ENCODE data around the gene UGT1A9. TPM values are rescaled to one million over a fixed set of nuclear protein-coding genes. Genes with fewer than 3 reads are reported as not detected.

The UGT1A9 gene
- total RNA-seq, 1 experiment from 2014 or later: not detected

GRCh38 chr2:233813236-233814055, 141.7 kb downstream of the UGT1A9 start:
- Histone ChIP-seq H3K4me1 (peaks cover 3% of the 10 kb centered on the region; the same call in 1 of the 2 replicates), H3K9me3 (replicated peaks) (no peaks in the 10 kb centered on the region), H3K27me3 (no peaks in the 10 kb centered on the region; the same call in 1 of the 2 replicates), H3K27ac (no peak overlapping the region), H3K4me3 (no peak overlapping the region), H3K36me3 (no peaks in the 10 kb centered on the region)
- no peak for DNase-seq

GRCh38 chr2:233814056-233814835, 142.5 kb downstream of the UGT1A9 start:
- H3K27me3 ChIP-seq: no peaks in the 10 kb centered on the region; the same call in 1 of the 2 replicates

GRCh38 chr2:233815861-233816260, 144.2 kb downstream of the UGT1A9 start:
- Histone ChIP-seq H3K36me3 (no peaks in the 10 kb centered on the region), H3K27ac (no peak overlapping the region), H3K27me3 (no peaks in the 10 kb centered on the region; the same call in 1 of the 2 replicates), H3K9me3 (replicated peaks) (no peaks in the 10 kb centered on the region), H3K4me1 (peaks cover 3% of the 10 kb centered on the region; the same call in 1 of the 2 replicates), H3K4me3 (no peak overlapping the region)
- no peak for DNase-seq

More at GRCh38 chr2:233814056-233814835, 142.5 kb downstream of the UGT1A9 start:
- Histone ChIP-seq H3K9me3 (replicated peaks) (no peaks in the 10 kb centered on the region), H3K27ac (no peak overlapping the region), H3K36me3 (no peaks in the 10 kb centered on the region), H3K4me3 (no peak overlapping the region), H3K4me1 (peaks cover 3% of the 10 kb centered on the region; the same call in 1 of the 2 replicates)
- DNase-seq: no peak

- Histone ChIP-seq H3K4me3 (no peak overlapping the region), H3K27ac (no peak overlapping the region), H3K9me3 (replicated peaks) (no peaks in the 10 kb centered on the region), H3K36me3 (no peaks in the 10 kb centered on the region), H3K27me3 (no peaks in the 10 kb centered on the region; the same call in 1 of the 2 replicates), H3K4me1 (peaks cover 3% of the 10 kb centered on the region; the same call in 1 of the 2 replicates)
- peak in 1 of 2 experiments; percentile 21 for DNase-seq
Observed at GRCh38 chr2:233816334-233816733, 144.6 kb downstream of the UGT1A9 start.

- Histone ChIP-seq H3K9me3 (replicated peaks) (no peaks in the 10 kb centered on the region), H3K4me1 (peaks cover 3% of the 10 kb centered on the region; the same call in 1 of the 2 replicates), H3K4me3 (no peak overlapping the region), H3K27me3 (no peaks in the 10 kb centered on the region; the same call in none of the 2 replicates), H3K27ac (no peak overlapping the region), H3K36me3 (no peaks in the 10 kb centered on the region)
- no peak for DNase-seq
Observed at GRCh38 chr2:233816771-233817170, 145.1 kb downstream of the UGT1A9 start.

- DNase-seq: no peak
- Histone ChIP-seq H3K36me3 (no peaks in the 10 kb centered on the region), H3K27me3 (no peaks in the 10 kb centered on the region; the same call in none of the 2 replicates), H3K27ac (no peak overlapping the region), H3K9me3 (replicated peaks) (no peaks in the 10 kb centered on the region), H3K4me3 (no peak overlapping the region), H3K4me1 (peaks cover 3% of the 10 kb centered on the region; the same call in 1 of the 2 replicates)
Observed at GRCh38 chr2:233817361-233817911, 145.7 kb downstream of the UGT1A9 start.

GRCh38 chr2:233817995-233818638, 146.4 kb downstream of the UGT1A9 start:
- H3K27me3 ChIP-seq: no peaks in the 10 kb centered on the region; the same call in none of the 2 replicates
- H3K9me3 ChIP-seq (replicated peaks): no peaks in the 10 kb centered on the region
- H3K4me3 ChIP-seq: no peak overlapping the region
- H3K4me1 ChIP-seq: peaks cover 3% of the 10 kb centered on the region; the same call in 1 of the 2 replicates
- no peak for DNase-seq
- no peak overlapping the region for H3K27ac ChIP-seq
- H3K36me3 ChIP-seq: no peaks in the 10 kb centered on the region

GRCh38 chr2:233818639-233819621, 147.2 kb downstream of the UGT1A9 start:
- DNase-seq: no peak
- Histone ChIP-seq H3K4me3 (no peak overlapping the region), H3K36me3 (no peaks in the 10 kb centered on the region), H3K27me3 (no peaks in the 10 kb centered on the region; the same call in none of the 2 replicates), H3K27ac (no peak overlapping the region), H3K4me1 (peaks cover 3% of the 10 kb centered on the region; the same call in 1 of the 2 replicates), H3K9me3 (replicated peaks) (no peaks in the 10 kb centered on the region)

- Histone ChIP-seq H3K27ac (no peak overlapping the region), H3K4me1 (peaks cover 3% of the 10 kb centered on the region; the same call in 1 of the 2 replicates), H3K27me3 (no peaks in the 10 kb centered on the region; the same call in none of the 2 replicates), H3K4me3 (no peak overlapping the region), H3K36me3 (no peaks in the 10 kb centered on the region), H3K9me3 (replicated peaks) (no peaks in the 10 kb centered on the region)
- DNase-seq: no peak
Observed at GRCh38 chr2:233819884-233820773, 148.4 kb downstream of the UGT1A9 start.

- H3K27me3 ChIP-seq: no peaks in the 10 kb centered on the region; the same call in none of the 2 replicates
- no peak overlapping the region for H3K4me3 ChIP-seq
- H3K9me3 ChIP-seq (replicated peaks): no peaks in the 10 kb centered on the region
- H3K27ac ChIP-seq: no peak overlapping the region
- H3K4me1 ChIP-seq: peaks cover 3% of the 10 kb centered on the region; the same call in 1 of the 2 replicates
- DNase-seq: no peak
- no peaks in the 10 kb centered on the region for H3K36me3 ChIP-seq
Observed at GRCh38 chr2:233820774-233821105, 149.0 kb downstream of the UGT1A9 start.

GRCh38 chr2:233821196-233821595, 149.5 kb downstream of the UGT1A9 start:
- no peak for DNase-seq

GRCh38 chr2:233821709-233822100, 150.0 kb downstream of the UGT1A9 start:
- DNase-seq: no peak
- Histone ChIP-seq H3K36me3 (no peaks in the 10 kb centered on the region), H3K9me3 (replicated peaks) (no peaks in the 10 kb centered on the region)

More at GRCh38 chr2:233821196-233821595, 149.5 kb downstream of the UGT1A9 start:
- no peaks in the 10 kb centered on the region for H3K9me3 ChIP-seq (replicated peaks)
- peaks cover 3% of the 10 kb centered on the region; the same call in 1 of the 2 replicates for H3K4me1 ChIP-seq
- H3K36me3 ChIP-seq: no peaks in the 10 kb centered on the region
- no peak overlapping the region for H3K27ac ChIP-seq
- no peak overlapping the region for H3K4me3 ChIP-seq
- no peaks in the 10 kb centered on the region; the same call in 1 of the 2 replicates for H3K27me3 ChIP-seq

More at GRCh38 chr2:233821709-233822100, 150.0 kb downstream of the UGT1A9 start:
- Histone ChIP-seq H3K27me3 (no peaks in the 10 kb centered on the region; the same call in 1 of the 2 replicates), H3K27ac (no peak overlapping the region), H3K4me1 (no peaks in the 10 kb centered on the region; the same call in 1 of the 2 replicates), H3K4me3 (no peak overlapping the region)
